ENCODE measurements around the gene ZSCAN10. TPM values are rescaled to one million over a fixed set of nuclear protein-coding genes. Genes with fewer than 3 reads are reported as not detected.
A peak's percentile ranks its signal among the peaks of the same experiment; 100 is the strongest.
"Not testable (repeated sequence)": the region's sequence is repeated elsewhere in the genome, so short reads cannot be mapped to it uniquely, and the experiment has no call there.

The ZSCAN10 gene
- polyA plus RNA-seq, 2 donors = not detected

- Histone ChIP-seq H3K4me3 (ENCODE audit: low read depth in 1 of 2, low read length in 2 of 2) (peak overlapping the region in 1 of 2 donors; percentile 18), H3K27me3 (ENCODE audit: control insufficient read depth in 1 of 2, insufficient read depth in 2 of 2, low read length in 2 of 2) (no peaks in the 10 kb centered on the region), H3K9me3 (ENCODE audit: control insufficient read depth in 2 of 2, insufficient read depth in 1 of 2, low read depth in 1 of 2, low read length in 1 of 2) (no peaks in the 10 kb centered on the region), H3K27ac (ENCODE audit: low read depth in 2 of 2, low read length in 1 of 2) (peak overlapping the region; percentile 45 to 60), H3K36me3 (ENCODE audit: control insufficient read depth in 2 of 2, insufficient read depth in 2 of 2, low read length in 1 of 2) (no peaks in the 10 kb centered on the region), H3K4me1 (ENCODE audit: control insufficient read depth in 2 of 2, insufficient read depth in 2 of 2, low read length in 1 of 2) (peaks cover 0 to 3% of the 10 kb centered on the region in 2 donors)
- WGBS, 2 donors = 61 to 66% methylated on average over 18 of the region's 18 CpGs
These were observed 11.6 kb downstream of the ZSCAN10 start for GRCh38 chr16:3087243-3088235.

- peaks cover 0 to 3% of the 10 kb centered on the region in 2 donors for H3K4me1 ChIP-seq (ENCODE audit: control insufficient read depth in 2 of 2, insufficient read depth in 2 of 2, low read length in 1 of 2)
- 69 to 71% methylated on average over 14 of the region's 14 CpGs for WGBS, 2 donors
- no peaks in the 10 kb centered on the region for H3K36me3 ChIP-seq (ENCODE audit: control insufficient read depth in 2 of 2, insufficient read depth in 2 of 2, low read length in 1 of 2)
- H3K27ac ChIP-seq (ENCODE audit: low read depth in 2 of 2, low read length in 1 of 2) = peak overlapping the region; percentile 45 to 60
- H3K27me3 ChIP-seq (ENCODE audit: control insufficient read depth in 1 of 2, insufficient read depth in 2 of 2, low read length in 2 of 2) = no peaks in the 10 kb centered on the region
- H3K4me3 ChIP-seq (ENCODE audit: low read depth in 1 of 2, low read length in 2 of 2) = peak overlapping the region in 1 of 2 donors; percentile 18
- no peaks in the 10 kb centered on the region for H3K9me3 ChIP-seq (ENCODE audit: control insufficient read depth in 2 of 2, insufficient read depth in 1 of 2, low read depth in 1 of 2, low read length in 1 of 2)
These were observed 12.4 kb downstream of the ZSCAN10 start for GRCh38 chr16:3086596-3087242.

GRCh38 chr16:3085868-3086595, 13.1 kb downstream of the ZSCAN10 start:
- no peaks in the 10 kb centered on the region for H3K27me3 ChIP-seq (ENCODE audit: control insufficient read depth in 1 of 2, insufficient read depth in 2 of 2, low read length in 2 of 2)
- 85 to 87% methylated on average over 17 of the region's 17 CpGs for WGBS, 2 donors
- no peaks in the 10 kb centered on the region for H3K36me3 ChIP-seq (ENCODE audit: control insufficient read depth in 2 of 2, insufficient read depth in 2 of 2, low read length in 1 of 2)
- peak overlapping the region in 1 of 2 donors; percentile 44 for H3K27ac ChIP-seq (ENCODE audit: low read depth in 2 of 2, low read length in 1 of 2)
- H3K9me3 ChIP-seq (ENCODE audit: control insufficient read depth in 2 of 2, insufficient read depth in 1 of 2, low read depth in 1 of 2, low read length in 1 of 2) = no peaks in the 10 kb centered on the region
- no peak overlapping the region for H3K4me3 ChIP-seq (ENCODE audit: low read depth in 1 of 2, low read length in 2 of 2)
- peaks cover 0 to 3% of the 10 kb centered on the region in 2 donors for H3K4me1 ChIP-seq (ENCODE audit: control insufficient read depth in 2 of 2, insufficient read depth in 2 of 2, low read length in 1 of 2)

GRCh38 chr16:3084969-3085670, 14.0 kb downstream of the ZSCAN10 start:
- 81 to 85% methylated on average over 7 of the region's 7 CpGs for WGBS, 2 donors
- Histone ChIP-seq H3K36me3 (ENCODE audit: control insufficient read depth in 2 of 2, insufficient read depth in 2 of 2, low read length in 1 of 2) (no peaks in the 10 kb centered on the region), H3K27me3 (ENCODE audit: control insufficient read depth in 1 of 2, insufficient read depth in 2 of 2, low read length in 2 of 2) (no peaks in the 10 kb centered on the region), H3K4me3 (ENCODE audit: low read depth in 1 of 2, low read length in 2 of 2) (no peak overlapping the region), H3K9me3 (ENCODE audit: control insufficient read depth in 2 of 2, insufficient read depth in 1 of 2, low read depth in 1 of 2, low read length in 1 of 2) (no peaks in the 10 kb centered on the region), H3K4me1 (ENCODE audit: control insufficient read depth in 2 of 2, insufficient read depth in 2 of 2, low read length in 1 of 2) (peaks cover 0 to 3% of the 10 kb centered on the region in 2 donors), H3K27ac (ENCODE audit: low read depth in 2 of 2, low read length in 1 of 2) (no peak overlapping the region)

GRCh38 chr16:3084491-3084890, 14.6 kb downstream of the ZSCAN10 start:
- H3K9me3 ChIP-seq (ENCODE audit: control insufficient read depth in 2 of 2, insufficient read depth in 1 of 2, low read depth in 1 of 2, low read length in 1 of 2) = no peaks in the 10 kb centered on the region

GRCh38 chr16:3083408-3083807, 15.7 kb downstream of the ZSCAN10 start:
- not testable (repeated sequence) for H3K4me1 ChIP-seq (ENCODE audit: control insufficient read depth in 2 of 2, insufficient read depth in 2 of 2, low read length in 1 of 2); H3K27me3 ChIP-seq (ENCODE audit: control insufficient read depth in 1 of 2, insufficient read depth in 2 of 2, low read length in 2 of 2); H3K4me3 ChIP-seq (ENCODE audit: low read depth in 1 of 2, low read length in 2 of 2); H3K9me3 ChIP-seq (ENCODE audit: control insufficient read depth in 2 of 2, insufficient read depth in 1 of 2, low read depth in 1 of 2, low read length in 1 of 2); H3K27ac ChIP-seq (ENCODE audit: low read depth in 2 of 2, low read length in 1 of 2); H3K36me3 ChIP-seq (ENCODE audit: control insufficient read depth in 2 of 2, insufficient read depth in 2 of 2, low read length in 1 of 2)
- WGBS, 2 donors = 89 to 94% methylated on average over 8 of the region's 8 CpGs

More at GRCh38 chr16:3084491-3084890, 14.6 kb downstream of the ZSCAN10 start:
- Histone ChIP-seq H3K27ac (ENCODE audit: low read depth in 2 of 2, low read length in 1 of 2) (no peak overlapping the region), H3K4me1 (ENCODE audit: control insufficient read depth in 2 of 2, insufficient read depth in 2 of 2, low read length in 1 of 2) (peaks cover 0 to 3% of the 10 kb centered on the region in 2 donors), H3K27me3 (ENCODE audit: control insufficient read depth in 1 of 2, insufficient read depth in 2 of 2, low read length in 2 of 2) (no peaks in the 10 kb centered on the region), H3K4me3 (ENCODE audit: low read depth in 1 of 2, low read length in 2 of 2) (no peak overlapping the region), H3K36me3 (ENCODE audit: control insufficient read depth in 2 of 2, insufficient read depth in 2 of 2, low read length in 1 of 2) (no peaks in the 10 kb centered on the region)
- WGBS, 2 donors = 81 to 100% methylated on average over 1 of the region's 1 CpG

- not testable (repeated sequence) for H3K4me1 ChIP-seq (ENCODE audit: control insufficient read depth in 2 of 2, insufficient read depth in 2 of 2, low read length in 1 of 2); H3K27ac ChIP-seq (ENCODE audit: low read depth in 2 of 2, low read length in 1 of 2); H3K36me3 ChIP-seq (ENCODE audit: control insufficient read depth in 2 of 2, insufficient read depth in 2 of 2, low read length in 1 of 2); H3K27me3 ChIP-seq (ENCODE audit: control insufficient read depth in 1 of 2, insufficient read depth in 2 of 2, low read length in 2 of 2); H3K4me3 ChIP-seq (ENCODE audit: low read depth in 1 of 2, low read length in 2 of 2); H3K9me3 ChIP-seq (ENCODE audit: control insufficient read depth in 2 of 2, insufficient read depth in 1 of 2, low read depth in 1 of 2, low read length in 1 of 2)
- 77 to 89% methylated on average over 13 of the region's 13 CpGs for WGBS, 2 donors
These were observed 17.1 kb downstream of the ZSCAN10 start for GRCh38 chr16:3081957-3082356.

- Histone ChIP-seq H3K27ac (ENCODE audit: low read depth in 2 of 2, low read length in 1 of 2) (no peak overlapping the region), H3K4me3 (ENCODE audit: low read depth in 1 of 2, low read length in 2 of 2) (no peak overlapping the region), H3K27me3 (ENCODE audit: control insufficient read depth in 1 of 2, insufficient read depth in 2 of 2, low read length in 2 of 2) (no peaks in the 10 kb centered on the region), H3K36me3 (ENCODE audit: control insufficient read depth in 2 of 2, insufficient read depth in 2 of 2, low read length in 1 of 2) (no peaks in the 10 kb centered on the region), H3K9me3 (ENCODE audit: control insufficient read depth in 2 of 2, insufficient read depth in 1 of 2, low read depth in 1 of 2, low read length in 1 of 2) (no peaks in the 10 kb centered on the region), H3K4me1 (ENCODE audit: control insufficient read depth in 2 of 2, insufficient read depth in 2 of 2, low read length in 1 of 2) (no peaks in the 10 kb centered on the region)
- WGBS, 2 donors = 57 to 71% methylated on average over 17 of the region's 17 CpGs
These were observed 19.1 kb downstream of the ZSCAN10 start for GRCh38 chr16:3080024-3080423.

GRCh38 chr16:3076577-3076976, 22.5 kb downstream of the ZSCAN10 start:
- no peak overlapping the region for H3K4me3 ChIP-seq (ENCODE audit: low read depth in 1 of 2, low read length in 2 of 2)
- no peaks in the 10 kb centered on the region for H3K27me3 ChIP-seq (ENCODE audit: control insufficient read depth in 1 of 2, insufficient read depth in 2 of 2, low read length in 2 of 2)
- H3K27ac ChIP-seq (ENCODE audit: low read depth in 2 of 2, low read length in 1 of 2) = peak overlapping the region in 1 of 2 donors; percentile 19
- WGBS, 2 donors = 59 to 62% methylated on average over 6 of the region's 6 CpGs
- H3K4me1 ChIP-seq (ENCODE audit: control insufficient read depth in 2 of 2, insufficient read depth in 2 of 2, low read length in 1 of 2) = peaks cover 0 to 7% of the 10 kb centered on the region in 2 donors
- H3K36me3 ChIP-seq (ENCODE audit: control insufficient read depth in 2 of 2, insufficient read depth in 2 of 2, low read length in 1 of 2) = no peaks in the 10 kb centered on the region
- H3K9me3 ChIP-seq (ENCODE audit: control insufficient read depth in 2 of 2, insufficient read depth in 1 of 2, low read depth in 1 of 2, low read length in 1 of 2) = peaks cover 0 to 3% of the 10 kb centered on the region in 2 donors
